SH-SY5Y (cell line): ENCODE measurements around the gene BFAR.

Source experiments
- GATA2 ChIP-seq: IDR thresholded peaks from 2 replicates; pipeline ENCODE4 v1.6.1; 2011; ENCODE audit warnings: mild to moderate bottlenecking, low read depth, low read length
- GATA3 ChIP-seq: IDR thresholded peaks from 2 replicates; pipeline ENCODE4 v1.6.1; 2011; ENCODE audit warnings: low read depth, mild to moderate bottlenecking, low read length, moderate library complexity

GRCh38 chr16:14606102-14606501, 26.6 kb upstream of the BFAR start:
- TF ChIP-seq GATA3 (no peak), GATA2 (no peak)
